Measurements from ENCODE around the gene CSMD2. TPM values are rescaled to one million over a fixed set of nuclear protein-coding genes. Genes with fewer than 3 reads are reported as not detected.

The CSMD2 gene
- polyA plus RNA-seq, 1 of the 3 experiments (the other 2 are of a cell fraction), result not detected

DNA sequence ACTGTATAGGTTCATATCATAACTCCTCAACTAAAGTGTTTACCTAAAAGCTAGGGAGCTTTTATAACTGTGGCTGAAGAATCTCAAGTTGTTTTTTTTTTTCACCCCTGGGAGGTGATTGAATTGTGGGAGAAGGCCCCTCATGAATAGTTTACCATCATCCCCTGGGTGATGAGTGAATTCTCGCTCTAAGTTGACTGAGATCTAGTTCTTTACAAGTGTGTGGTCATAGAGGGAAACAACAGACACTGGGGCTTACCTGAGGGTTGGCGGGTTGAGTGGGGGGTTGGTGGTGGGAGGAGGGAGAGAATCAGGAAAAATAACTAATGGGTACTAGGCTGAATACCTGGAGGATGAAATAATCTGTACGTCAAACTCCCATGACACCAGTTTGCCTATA is 700.5 kb downstream of the CSMD2 start:
- TF ChIP-seq FOXJ3 (CRISPR knock-in tag; IDR thresholded peaks at IDR 0.05), result no peak
- TF ChIP-seq, protein P1, sequence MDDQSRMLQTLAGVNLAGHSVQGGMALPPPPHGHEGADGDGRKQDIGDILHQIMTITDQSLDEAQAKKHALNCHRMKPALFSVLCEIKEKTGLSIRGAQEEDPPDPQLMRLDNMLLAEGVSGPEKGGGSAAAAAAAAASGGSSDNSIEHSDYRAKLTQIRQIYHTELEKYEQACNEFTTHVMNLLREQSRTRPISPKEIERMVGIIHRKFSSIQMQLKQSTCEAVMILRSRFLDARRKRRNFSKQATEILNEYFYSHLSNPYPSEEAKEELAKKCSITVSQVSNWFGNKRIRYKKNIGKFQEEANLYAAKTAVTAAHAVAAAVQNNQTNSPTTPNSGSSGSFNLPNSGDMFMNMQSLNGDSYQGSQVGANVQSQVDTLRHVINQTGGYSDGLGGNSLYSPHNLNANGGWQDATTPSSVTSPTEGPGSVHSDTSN (IDR thresholded peaks at IDR 0.05), result no peak
- no peaks in the 10 kb centered on the region for H3K36me3 ChIP-seq (replicated peaks in 1 of 2; ENCODE audit: control insufficient read depth in 1 of 2, insufficient read depth in 2 of 2, low read length in 1 of 2)
- H3K27ac ChIP-seq (ENCODE audit: low read depth in 2 of 2, low read length in 1 of 2), result no peak overlapping the region
- no peaks in the 10 kb centered on the region for H3K79me2 ChIP-seq (ENCODE audit: insufficient read depth)
- no peaks in the 10 kb centered on the region for H3K9me2 ChIP-seq
- H3K27me3 ChIP-seq (ENCODE audit: insufficient read depth), result no peaks in the 10 kb centered on the region
- no peaks in the 10 kb centered on the region for H3K9me3 ChIP-seq
- 83% methylated on average over 3 of the region's 3 CpGs for WGBS (ENCODE audit: low lambda C conversion rate)
- no peak overlapping the region for H3K4me3 ChIP-seq (ENCODE audit: low read depth in 2 of 2, low read length in 1 of 2)
- no peaks in the 10 kb centered on the region for H3F3A ChIP-seq (replicated peaks; ENCODE audit: insufficient read depth)
- peaks cover 0 to 11% of the 10 kb centered on the region in 2 experiments; a peak in 3 of 4 replicates for H3K4me1 ChIP-seq (ENCODE audit: control insufficient read depth in 1 of 2, insufficient read depth in 2 of 2, low read depth in 1 of 2, low read length in 1 of 2)
- H2AFZ ChIP-seq (ENCODE audit: low read depth), result no peak overlapping the region
- no peak for DNase-seq
- no peak overlapping the region for H3K4me2 ChIP-seq
- H4K20me1 ChIP-seq (ENCODE audit: insufficient read depth), result no peaks in the 10 kb centered on the region
- POLR2A ChIA-PET, result no interaction called here
- CTCF ChIA-PET, result no interaction called here
- no peak overlapping the region for H3K9ac ChIP-seq

Small RNAs within 50 kb of the gene (small RNA-seq; reads per million reads assigned to genes)
- 0 to 5.5 (median 0) reads per million in 7 experiments for gene RNA5SP42

Other genes with a start within 250 kb of the CSMD2 start
- gene C1orf94, start 11.7 kb upstream of the CSMD2 start, polyA plus RNA-seq (2012; rRNA removed), result not detected in 2 replicates